Prostate gland (tissue), 2 donors: ENCODE data around the gene RASD2. TPM values are rescaled to one million over a fixed set of nuclear protein-coding genes. Genes with fewer than 3 reads are reported as not detected.

ENCODE experiments used
- DNase-seq: peaks from one replicate; pipeline ENCODE4 v3.0.0-alpha.2; 2019; ENCODE audit warnings: low spot score
- H3K27ac ChIP-seq, 2 donors: fragments of 200-600 bp; sonication (generic); 2 replicates each; pipeline ENCODE4 v1.5.1; 2017 to 2019
- H3K27me3 ChIP-seq: fragments of 200-600 bp; sonication (generic); replicated peaks from 2 replicates; pipeline ENCODE4 v1.5.1; 2019; ENCODE audit not compliant: insufficient read depth
- H3K36me3 ChIP-seq, 2 donors: fragments of 200-600 bp; sonication (generic); 1 replicate in 1 of 2; 2 replicates in 1 of 2; pipeline versions ENCODE4 v1.5.1 to v1.8.1; 2017 to 2019
- H3K4me1 ChIP-seq: fragments of 200-600 bp; sonication (generic); replicated peaks from 2 replicates; pipeline ENCODE4 v1.5.1; 2019
- H3K4me3 ChIP-seq, 2 donors: fragments of 200-600 bp; sonication (generic); 2 replicates each; pipeline ENCODE4 v1.5.1; 2017 to 2019
- H3K9me3 ChIP-seq: fragments of 200-600 bp; sonication (generic); 2 replicates; pipeline ENCODE4 v1.5.1; 2017
- CTCF ChIP-seq, 4 experiments: fragments of 200-600 bp in 2 of 4; fragments of 450-650 bp in 2 of 4; sonication (generic) in 2 of 4; IDR thresholded peaks; 1 replicate in 3 of 4; 2 replicates in 1 of 4; pipeline ENCODE4 v1.5.1; 2016 to 2019; ENCODE audit warnings: antibody characterized with exemption in 4 of 4, mild to moderate bottlenecking in 2 of 4, moderate library complexity in 2 of 4
- POLR2A ChIP-seq: fragments of 450-650 bp; IDR thresholded peaks from one replicate; pipeline ENCODE4 v1.6.1; 2016; ENCODE audit warnings: antibody characterized with exemption, mild to moderate bottlenecking
- POLR2AphosphoS5 ChIP-seq: sonication (generic); formaldehyde crosslinking; IDR thresholded peaks from one replicate; pipeline ENCODE4 v1.6.1; 2017; ENCODE audit warnings: antibody characterized with exemption
- WGBS: methylation state at CpG from one replicate; pipeline ENCODE4 v1.1.5; 2018; 5-methylcytosine and 5-hydroxymethylcytosine counted together
- intact Hi-C: fragments of 100-400 bp; cut with DNase I; formaldehyde crosslinking; loops from one replicate; pipeline ENCODE4 v1.14.2; 2022
- total RNA-seq, 2 donors: library from RNA; depleted of rRNA; stranded (reverse); fragments of >200 nt; gene quantifications; one replicate each; pipeline ENCODE4 v1.1.0, GENCODE V29; 2016

The RASD2 gene
- total RNA-seq, 2 donors from 2014 or later, result 6.2 to 8.0 TPM

- intact Hi-C loops, result no loop called here
- Histone ChIP-seq H3K4me3 (peak overlapping the region; percentile 51 to 52), H3K27ac (peak overlapping the region; percentile 77 to 84), H3K36me3 (no peaks in the 10 kb centered on the region), H3K27me3 (no peaks in the 10 kb centered on the region), H3K4me1 (no peaks in the 10 kb centered on the region), H3K9me3 (no peaks in the 10 kb centered on the region)
- TF ChIP-seq POLR2A (no peak), POLR2AphosphoS5 (no peak), CTCF (IDR thresholded peaks at IDR 0.05) (no peak)
- 4% methylated on average over 76 of the region's 89 CpGs for WGBS
- DNase-seq, result peak; percentile 56
Measured at GRCh38 chr22:35539910-35540594, 579 bp upstream of the RASD2 start.

GRCh38 chr22:35541254-35541748 is 670 bp downstream of the RASD2 start:
- Histone ChIP-seq H3K9me3 (no peaks in the 10 kb centered on the region), H3K4me3 (peak overlapping the region; percentile 51 to 52), H3K27ac (peak overlapping the region; percentile 60 to 77), H3K4me1 (no peaks in the 10 kb centered on the region), H3K36me3 (no peaks in the 10 kb centered on the region), H3K27me3 (no peaks in the 10 kb centered on the region)
- no peak for TF ChIP-seq CTCF (IDR thresholded peaks at IDR 0.05)
- TF ChIP-seq POLR2A, result no peak
- no peak for TF ChIP-seq POLR2AphosphoS5
- intact Hi-C loops, result no loop called here
- 9% methylated on average over 13 of the region's 28 CpGs for WGBS
- no peak for DNase-seq

GRCh38 chr22:35542157-35542938 is 1.7 kb downstream of the RASD2 start:
- TF ChIP-seq POLR2A, result no peak
- TF ChIP-seq CTCF (IDR thresholded peaks at IDR 0.05), result no peak
- TF ChIP-seq POLR2AphosphoS5, result no peak
- Histone ChIP-seq H3K27ac (no peak overlapping the region), H3K36me3 (no peaks in the 10 kb centered on the region), H3K4me1 (no peaks in the 10 kb centered on the region), H3K4me3 (peak overlapping the region in 1 of 2 donors; percentile 51), H3K27me3 (no peaks in the 10 kb centered on the region), H3K9me3 (no peaks in the 10 kb centered on the region)
- intact Hi-C loops, result no loop called here
- WGBS, result 60% methylated on average over 11 of the region's 13 CpGs
- DNase-seq, result no peak

GRCh38 chr22:35542939-35543516 is 2.4 kb downstream of the RASD2 start:
- DNase-seq, result no peak
- H3K9me3 ChIP-seq, result no peaks in the 10 kb centered on the region
- H3K36me3 ChIP-seq, result no peaks in the 10 kb centered on the region
- no peaks in the 10 kb centered on the region for H3K27me3 ChIP-seq
- H3K4me1 ChIP-seq, result no peaks in the 10 kb centered on the region
- 81% methylated on average over 4 of the region's 6 CpGs for WGBS
- H3K27ac ChIP-seq, result no peak overlapping the region
- intact Hi-C loops, result no loop called here
- H3K4me3 ChIP-seq, result no peak overlapping the region
- TF ChIP-seq CTCF (IDR thresholded peaks at IDR 0.05), result no peak
- TF ChIP-seq POLR2AphosphoS5, result no peak
- TF ChIP-seq POLR2A, result no peak
